ENCODE data around the gene ALK.

The ALK gene

DNA sequence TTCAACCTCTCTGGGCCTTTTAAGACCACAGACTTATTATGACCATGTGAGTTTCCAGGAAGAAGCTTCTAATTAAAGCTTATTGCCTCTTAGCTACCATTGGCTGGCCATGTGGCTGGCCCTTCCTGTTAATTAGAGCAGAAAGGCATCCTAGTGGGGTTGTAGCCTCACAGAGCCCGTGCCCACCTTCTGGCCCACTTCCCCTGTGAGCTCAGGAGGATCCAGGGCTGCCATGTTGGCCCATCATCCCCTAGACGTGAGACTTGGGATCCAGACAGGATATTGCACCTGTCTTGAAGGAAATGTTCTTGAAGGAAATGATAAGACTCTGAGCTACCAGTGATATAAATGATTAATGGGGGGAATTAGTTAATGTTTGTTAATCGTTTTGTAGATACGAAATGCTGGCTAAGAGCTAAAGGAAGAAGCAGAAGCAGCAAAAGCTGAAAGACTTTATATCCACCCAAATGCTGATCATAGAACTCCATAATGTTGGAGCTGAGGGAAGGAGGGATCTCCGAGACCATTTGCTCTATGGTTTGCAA, 550.7 kb downstream of the ALK start:
- Histone ChIP-seq H3K27me3 (ENCODE audit: insufficient read depth, insufficient read length) (no peaks in the 10 kb centered on the region), H3K4me1 (ENCODE audit: insufficient read depth, insufficient read length) (no peaks in the 10 kb centered on the region), H3K36me3 (ENCODE audit: insufficient read depth, insufficient read length, low read length) (no peaks in the 10 kb centered on the region), H3K9ac (ENCODE audit: insufficient read length, low read depth) (no peak overlapping the region), H3K4me3 (ENCODE audit: insufficient read length, low read depth) (no peak overlapping the region), H3K9me3 (ENCODE audit: insufficient read depth, low read length) (no peaks in the 10 kb centered on the region)
- TF ChIP-seq ZNF274 (IDR thresholded peaks at IDR 0.05; ENCODE audit: low read depth, low read length): no peak
- no peak for TF ChIP-seq YY1 (IDR thresholded peaks at IDR 0.05; ENCODE audit: insufficient read depth, insufficient read length)
- no peak for TF ChIP-seq SUZ12 (IDR thresholded peaks at IDR 0.05; ENCODE audit: extremely low read depth, insufficient read depth, insufficient read length)
- no peak for DNase-seq (ENCODE audit: low read depth, low spot score)

DNA sequence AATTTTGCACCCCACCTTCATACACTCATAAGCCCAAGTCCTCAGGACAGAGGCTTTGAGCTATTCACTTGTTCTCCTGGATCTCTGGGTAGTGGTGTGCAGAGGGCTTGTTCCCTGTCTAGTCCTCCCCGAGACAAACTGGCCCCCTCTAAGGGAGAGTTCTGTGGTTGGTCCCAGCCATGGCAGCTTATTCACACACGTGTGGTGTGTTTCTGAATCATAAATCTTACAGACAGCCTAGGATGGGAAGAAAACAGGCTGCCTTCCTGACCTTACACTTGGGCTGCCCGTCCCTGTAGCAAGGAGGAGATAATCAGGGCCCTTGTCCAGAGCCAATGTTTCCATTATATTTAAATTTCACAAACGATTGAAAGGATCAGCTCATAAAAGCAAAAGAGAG, 551.2 kb downstream of the ALK start:
- Histone ChIP-seq H3K4me1 (ENCODE audit: insufficient read depth, insufficient read length) (no peaks in the 10 kb centered on the region), H3K36me3 (ENCODE audit: insufficient read depth, insufficient read length, low read length) (no peaks in the 10 kb centered on the region), H3K27me3 (ENCODE audit: insufficient read depth, insufficient read length) (no peaks in the 10 kb centered on the region), H3K4me3 (ENCODE audit: insufficient read length, low read depth) (no peak overlapping the region), H3K9me3 (ENCODE audit: insufficient read depth, low read length) (no peaks in the 10 kb centered on the region), H3K9ac (ENCODE audit: insufficient read length, low read depth) (no peak overlapping the region)
- no peak for DNase-seq (ENCODE audit: low read depth, low spot score)
- TF ChIP-seq SUZ12 (IDR thresholded peaks at IDR 0.05; ENCODE audit: extremely low read depth, insufficient read depth, insufficient read length): no peak
- no peak for TF ChIP-seq ZNF274 (IDR thresholded peaks at IDR 0.05; ENCODE audit: low read depth, low read length)
- TF ChIP-seq YY1 (IDR thresholded peaks at IDR 0.05; ENCODE audit: insufficient read depth, insufficient read length): no peak

GRCh38 chr2:29368659-29369040, 552.7 kb downstream of the ALK start:
- H3K9ac ChIP-seq (ENCODE audit: insufficient read length, low read depth): no peak overlapping the region
- no peaks in the 10 kb centered on the region for H3K36me3 ChIP-seq (ENCODE audit: insufficient read depth, insufficient read length, low read length)
- no peak overlapping the region for H3K4me3 ChIP-seq (ENCODE audit: insufficient read length, low read depth)
- H3K9me3 ChIP-seq (ENCODE audit: insufficient read depth, low read length): no peaks in the 10 kb centered on the region
- no peak for DNase-seq (ENCODE audit: low read depth, low spot score)
- H3K4me1 ChIP-seq (ENCODE audit: insufficient read depth, insufficient read length): no peaks in the 10 kb centered on the region
- no peak for TF ChIP-seq SUZ12 (IDR thresholded peaks at IDR 0.05; ENCODE audit: extremely low read depth, insufficient read depth, insufficient read length)
- no peak for TF ChIP-seq YY1 (IDR thresholded peaks at IDR 0.05; ENCODE audit: insufficient read depth, insufficient read length)
- no peak for TF ChIP-seq ZNF274 (IDR thresholded peaks at IDR 0.05; ENCODE audit: low read depth, low read length)
- no peaks in the 10 kb centered on the region for H3K27me3 ChIP-seq (ENCODE audit: insufficient read depth, insufficient read length)

GRCh38 chr2:29367986-29368658, 553.3 kb downstream of the ALK start:
- no peak for TF ChIP-seq SUZ12 (IDR thresholded peaks at IDR 0.05; ENCODE audit: extremely low read depth, insufficient read depth, insufficient read length)
- TF ChIP-seq YY1 (IDR thresholded peaks at IDR 0.05; ENCODE audit: insufficient read depth, insufficient read length): no peak
- no peak for TF ChIP-seq ZNF274 (IDR thresholded peaks at IDR 0.05; ENCODE audit: low read depth, low read length)

GRCh38 chr2:29363111-29363510, 558.3 kb downstream of the ALK start:
- no peaks in the 10 kb centered on the region for H3K36me3 ChIP-seq (ENCODE audit: insufficient read depth, insufficient read length, low read length)
- no peaks in the 10 kb centered on the region for H3K9me3 ChIP-seq (ENCODE audit: insufficient read depth, low read length)
- H3K27me3 ChIP-seq (ENCODE audit: insufficient read depth, insufficient read length): no peaks in the 10 kb centered on the region
- TF ChIP-seq SUZ12 (IDR thresholded peaks at IDR 0.05; ENCODE audit: extremely low read depth, insufficient read depth, insufficient read length) (no peak), YY1 (IDR thresholded peaks at IDR 0.05; ENCODE audit: insufficient read depth, insufficient read length) (no peak), ZNF274 (IDR thresholded peaks at IDR 0.05; ENCODE audit: low read depth, low read length) (no peak)
- no peak for DNase-seq (ENCODE audit: low read depth, low spot score)
- H3K9ac ChIP-seq (ENCODE audit: insufficient read length, low read depth): no peak overlapping the region
- H3K4me1 ChIP-seq (ENCODE audit: insufficient read depth, insufficient read length): no peaks in the 10 kb centered on the region
- H3K4me3 ChIP-seq (ENCODE audit: insufficient read length, low read depth): no peak overlapping the region

More at GRCh38 chr2:29367986-29368658, 553.3 kb downstream of the ALK start:
- no peak for DNase-seq (ENCODE audit: low read depth, low spot score)
- Histone ChIP-seq H3K9ac (ENCODE audit: insufficient read length, low read depth) (no peak overlapping the region), H3K4me1 (ENCODE audit: insufficient read depth, insufficient read length) (no peaks in the 10 kb centered on the region), H3K4me3 (ENCODE audit: insufficient read length, low read depth) (no peak overlapping the region), H3K9me3 (ENCODE audit: insufficient read depth, low read length) (no peaks in the 10 kb centered on the region), H3K27me3 (ENCODE audit: insufficient read depth, insufficient read length) (no peaks in the 10 kb centered on the region), H3K36me3 (ENCODE audit: insufficient read depth, insufficient read length, low read length) (no peaks in the 10 kb centered on the region)

GRCh38 chr2:29361231-29361630, 560.2 kb downstream of the ALK start:
- Histone ChIP-seq H3K9ac (ENCODE audit: insufficient read length, low read depth) (no peak overlapping the region), H3K27me3 (ENCODE audit: insufficient read depth, insufficient read length) (no peaks in the 10 kb centered on the region), H3K4me1 (ENCODE audit: insufficient read depth, insufficient read length) (peaks cover 2% of the 10 kb centered on the region), H3K4me3 (ENCODE audit: insufficient read length, low read depth) (no peak overlapping the region), H3K36me3 (ENCODE audit: insufficient read depth, insufficient read length, low read length) (no peaks in the 10 kb centered on the region), H3K9me3 (ENCODE audit: insufficient read depth, low read length) (no peaks in the 10 kb centered on the region)
- no peak for DNase-seq (ENCODE audit: low read depth, low spot score)
- TF ChIP-seq SUZ12 (IDR thresholded peaks at IDR 0.05; ENCODE audit: extremely low read depth, insufficient read depth, insufficient read length): no peak
- TF ChIP-seq YY1 (IDR thresholded peaks at IDR 0.05; ENCODE audit: insufficient read depth, insufficient read length): no peak

- TF ChIP-seq ZNF274 (IDR thresholded peaks at IDR 0.05; ENCODE audit: low read depth, low read length): no peak
- TF ChIP-seq YY1 (IDR thresholded peaks at IDR 0.05; ENCODE audit: insufficient read depth, insufficient read length): no peak
- no peak for TF ChIP-seq SUZ12 (IDR thresholded peaks at IDR 0.05; ENCODE audit: extremely low read depth, insufficient read depth, insufficient read length)
- no peaks in the 10 kb centered on the region for H3K27me3 ChIP-seq (ENCODE audit: insufficient read depth, insufficient read length)
- peaks cover 2% of the 10 kb centered on the region for H3K4me1 ChIP-seq (ENCODE audit: insufficient read depth, insufficient read length)
- no peaks in the 10 kb centered on the region for H3K9me3 ChIP-seq (ENCODE audit: insufficient read depth, low read length)
- no peak overlapping the region for H3K9ac ChIP-seq (ENCODE audit: insufficient read length, low read depth)
- no peak for DNase-seq (ENCODE audit: low read depth, low spot score)
- H3K4me3 ChIP-seq (ENCODE audit: insufficient read length, low read depth): no peak overlapping the region
- no peaks in the 10 kb centered on the region for H3K36me3 ChIP-seq (ENCODE audit: insufficient read depth, insufficient read length, low read length)
Measured at GRCh38 chr2:29360016-29360784, 561.2 kb downstream of the ALK start.

All from NT2/D1 (cell line).